ENCODE measurements around the gene PDE11A. TPM values are rescaled to one million over a fixed set of nuclear protein-coding genes. Genes with fewer than 3 reads are reported as not detected.

Gene PDE11A
- total RNA-seq, 4 donors from 2014 or later, result 1.7 TPM; not detected in 3

GRCh38 chr2:177905640-177906039, 166.9 kb downstream of the PDE11A start:
- Histone ChIP-seq H3K9me3 (no peaks in the 10 kb centered on the region), H3K27me3 (no peaks in the 10 kb centered on the region), H3K4me3 (no peak overlapping the region), H3K4me1 (no peaks in the 10 kb centered on the region), H3K36me3 (no peaks in the 10 kb centered on the region), H3K27ac (no peak overlapping the region)
- no peak for TF ChIP-seq EP300 (IDR thresholded peaks at IDR 0.05)
- no peak for TF ChIP-seq CTCF (IDR thresholded peaks at IDR 0.05)
- TF ChIP-seq POLR2A (IDR thresholded peaks at IDR 0.05), result no peak
- DNase-seq (ENCODE audit: low spot score in 2 of 2), result no peak
- 69 to 71% methylated on average over 2 of the region's 2 CpGs for WGBS, 2 donors

- H3K4me1 ChIP-seq, result no peaks in the 10 kb centered on the region
- H3K27ac ChIP-seq, result no peak overlapping the region
- 46 to 50% methylated on average over 2 of the region's 2 CpGs for whole genome bisulfite sequencing, 2 donors
- no peak for DNase-seq (ENCODE audit: low spot score in 2 of 2)
- TF ChIP-seq CTCF (IDR thresholded peaks at IDR 0.05) (no peak), EP300 (IDR thresholded peaks at IDR 0.05) (no peak), POLR2A (IDR thresholded peaks at IDR 0.05) (no peak)
- H3K36me3 ChIP-seq, result no peaks in the 10 kb centered on the region
- H3K4me3 ChIP-seq, result no peak overlapping the region
- H3K9me3 ChIP-seq, result no peaks in the 10 kb centered on the region
- no peaks in the 10 kb centered on the region for H3K27me3 ChIP-seq
Measured at GRCh38 chr2:177902395-177903163, 170.0 kb downstream of the PDE11A start.

GRCh38 chr2:177900082-177900481, 172.5 kb downstream of the PDE11A start:
- Histone ChIP-seq H3K27me3 (no peaks in the 10 kb centered on the region), H3K27ac (no peak overlapping the region), H3K9me3 (no peaks in the 10 kb centered on the region), H3K4me1 (no peaks in the 10 kb centered on the region), H3K4me3 (no peak overlapping the region), H3K36me3 (no peaks in the 10 kb centered on the region)
- no peak for TF ChIP-seq POLR2A (IDR thresholded peaks at IDR 0.05)
- no peak for TF ChIP-seq EP300 (IDR thresholded peaks at IDR 0.05)
- TF ChIP-seq CTCF (IDR thresholded peaks at IDR 0.05), result no peak
- DNase-seq (ENCODE audit: low spot score in 2 of 2), result no peak

GRCh38 chr2:177897278-177897677, 175.3 kb downstream of the PDE11A start:
- Histone ChIP-seq H3K36me3 (no peaks in the 10 kb centered on the region), H3K4me3 (no peak overlapping the region), H3K27ac (no peak overlapping the region), H3K4me1 (no peaks in the 10 kb centered on the region), H3K9me3 (no peaks in the 10 kb centered on the region), H3K27me3 (no peaks in the 10 kb centered on the region)
- TF ChIP-seq CTCF (IDR thresholded peaks at IDR 0.05) (no peak), POLR2A (IDR thresholded peaks at IDR 0.05) (no peak), EP300 (IDR thresholded peaks at IDR 0.05) (no peak)
- DNase-seq (ENCODE audit: low spot score in 2 of 2), result no peak
- 63 to 73% methylated on average over 5 of the region's 5 CpGs for WGBS, 2 donors

GRCh38 chr2:177896587-177896986, 176.0 kb downstream of the PDE11A start:
- TF ChIP-seq CTCF (IDR thresholded peaks at IDR 0.05), result no peak
- Histone ChIP-seq H3K27ac (no peak overlapping the region), H3K4me3 (no peak overlapping the region), H3K27me3 (no peaks in the 10 kb centered on the region), H3K36me3 (no peaks in the 10 kb centered on the region), H3K4me1 (no peaks in the 10 kb centered on the region), H3K9me3 (no peaks in the 10 kb centered on the region)
- no peak for DNase-seq (ENCODE audit: low spot score in 2 of 2)
- WGBS, 2 donors, result 53 to 59% methylated on average over 3 of the region's 3 CpGs

Measured in tibial nerve (tissue), 4 donors.